Breast epithelium (tissue), 4 donors: ENCODE data around the gene EIF3L. TPM values are rescaled to one million over a fixed set of nuclear protein-coding genes. Genes with fewer than 3 reads are reported as not detected.

ENCODE experiments used
- DNase-seq, 2 donors: peaks; one replicate each; pipeline ENCODE4 v3.0.0-alpha.2; 2019; ENCODE audit warnings: low spot score in 2 of 2
- H3K27ac ChIP-seq, 2 donors: fragments of 200-600 bp; sonication (generic) in 1 of 2; one replicate each; pipeline ENCODE4 v1.5.1; 2016 to 2019; ENCODE audit warnings: mild to moderate bottlenecking in 1 of 2
- H3K27me3 ChIP-seq, 2 donors: fragments of 200-600 bp; sonication (generic) in 1 of 2; one replicate each; pipeline versions ENCODE4 v1.5.1 to v1.6.0; 2017 to 2019; ENCODE audit warnings: control low read depth in 1 of 2, mild to moderate bottlenecking in 1 of 2
- H3K36me3 ChIP-seq: fragments of 200-600 bp; one replicate; pipeline ENCODE4 v1.5.1; 2019
- H3K4me1 ChIP-seq, 2 donors: fragments of 200-600 bp; sonication (generic); one replicate each; pipeline ENCODE4 v1.5.1; 2016 to 2019; ENCODE audit warnings: control low read depth in 1 of 2
- H3K4me3 ChIP-seq, 3 donors: fragments of 200-600 bp; sonication (generic); 1 replicate in 2 of 3; 2 replicates in 1 of 3; pipeline ENCODE4 v1.5.1; 2016 to 2019; ENCODE audit warnings: mild to moderate bottlenecking in 3 of 3, moderate library complexity in 2 of 3
- H3K9me3 ChIP-seq, 2 donors: fragments of 200-600 bp; sonication (generic) in 1 of 2; one replicate each; pipeline ENCODE4 v1.5.1; 2016 to 2019; ENCODE audit warnings: control low read depth in 1 of 2
- CTCF ChIP-seq, 3 donors: fragments of 450-650 bp; IDR thresholded peaks; one replicate each; pipeline ENCODE4 v1.5.1; 2016 to 2017; ENCODE audit warnings: antibody characterized with exemption in 3 of 3, mild to moderate bottlenecking in 3 of 3, moderate library complexity in 3 of 3
- POLR2A ChIP-seq: fragments of 450-650 bp; IDR thresholded peaks from one replicate; pipeline ENCODE4 v1.6.1; 2016; ENCODE audit warnings: antibody characterized with exemption, mild to moderate bottlenecking, moderate library complexity
- POLR2AphosphoS5 ChIP-seq, 3 donors: sonication (generic); formaldehyde crosslinking; IDR thresholded peaks; one replicate each; pipeline ENCODE4 v1.6.1; 2017; ENCODE audit warnings: antibody characterized with exemption in 3 of 3
- intact Hi-C: fragments of 100-400 bp; cut with DNase I; formaldehyde crosslinking; loops from one replicate; pipeline ENCODE4 v1.15.1; 2023; ENCODE audit warnings: low total_unique reads
- total RNA-seq, 3 donors: library from RNA; depleted of rRNA; stranded (reverse); fragments of >200 nt; gene quantifications; one replicate each; pipeline ENCODE4 v1.1.0, GENCODE V29; 2016

EIF3L gene
- total RNA-seq, 3 donors from 2014 or later = 471 to 569 (median 490) TPM

- no peak for TF ChIP-seq POLR2AphosphoS5 (IDR thresholded peaks at IDR 0.05)
- TF ChIP-seq CTCF (IDR thresholded peaks at IDR 0.05) = no peak
- no peak for TF ChIP-seq POLR2A
- Histone ChIP-seq H3K4me1 (peaks cover 0 to 2% of the 10 kb centered on the region in 2 donors), H3K27ac (no peak overlapping the region)
These were observed 6.2 kb downstream of the EIF3L start for GRCh38 chr22:37855462-37855861.

DNA sequence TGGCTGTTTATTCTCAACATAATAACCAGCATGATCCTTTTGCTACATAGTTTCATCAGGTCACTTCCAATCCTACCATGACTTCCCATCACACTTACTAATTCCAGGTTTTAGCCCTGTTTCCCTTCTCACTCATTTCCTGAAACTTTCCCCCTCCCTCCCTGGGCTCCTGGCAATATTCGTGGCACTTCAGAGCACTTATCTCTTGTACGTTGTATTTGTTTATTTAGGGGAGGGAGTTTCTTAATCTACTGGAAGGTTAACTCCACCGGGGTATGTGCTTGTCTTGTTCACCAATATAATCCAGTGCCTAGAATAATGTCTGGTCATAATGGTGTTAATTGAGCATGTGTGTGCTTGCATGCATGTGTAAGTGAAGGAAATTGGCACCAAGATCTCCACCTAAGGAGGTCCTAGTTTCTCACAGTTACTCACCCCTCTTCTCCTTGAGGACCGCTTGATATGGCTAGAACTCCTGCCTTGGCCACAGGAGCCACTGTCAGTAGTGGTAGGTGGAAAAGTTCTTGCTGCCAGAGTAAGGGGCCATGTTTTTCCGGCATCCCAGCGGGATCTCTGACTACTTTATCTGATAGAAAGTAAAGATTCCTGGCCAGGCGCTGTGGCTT lies 11.7 kb downstream of the EIF3L start:
- intact Hi-C loops = no loop called here
- Histone ChIP-seq H3K36me3 (no peaks in the 10 kb centered on the region), H3K27me3 (no peaks in the 10 kb centered on the region), H3K4me1 (no peaks in the 10 kb centered on the region), H3K27ac (no peak overlapping the region), H3K4me3 (no peak overlapping the region), H3K9me3 (no peaks in the 10 kb centered on the region)
- TF ChIP-seq CTCF (IDR thresholded peaks at IDR 0.05) = no peak
- no peak for TF ChIP-seq POLR2AphosphoS5 (IDR thresholded peaks at IDR 0.05)
- TF ChIP-seq POLR2A = no peak
- DNase-seq = no peak

More at GRCh38 chr22:37855462-37855861, 6.2 kb downstream of the EIF3L start:
- intact Hi-C loops = no loop called here
- Histone ChIP-seq H3K27me3 (no peaks in the 10 kb centered on the region), H3K36me3 (no peaks in the 10 kb centered on the region), H3K9me3 (no peaks in the 10 kb centered on the region), H3K4me3 (no peak overlapping the region)
- DNase-seq = no peak

DNA sequence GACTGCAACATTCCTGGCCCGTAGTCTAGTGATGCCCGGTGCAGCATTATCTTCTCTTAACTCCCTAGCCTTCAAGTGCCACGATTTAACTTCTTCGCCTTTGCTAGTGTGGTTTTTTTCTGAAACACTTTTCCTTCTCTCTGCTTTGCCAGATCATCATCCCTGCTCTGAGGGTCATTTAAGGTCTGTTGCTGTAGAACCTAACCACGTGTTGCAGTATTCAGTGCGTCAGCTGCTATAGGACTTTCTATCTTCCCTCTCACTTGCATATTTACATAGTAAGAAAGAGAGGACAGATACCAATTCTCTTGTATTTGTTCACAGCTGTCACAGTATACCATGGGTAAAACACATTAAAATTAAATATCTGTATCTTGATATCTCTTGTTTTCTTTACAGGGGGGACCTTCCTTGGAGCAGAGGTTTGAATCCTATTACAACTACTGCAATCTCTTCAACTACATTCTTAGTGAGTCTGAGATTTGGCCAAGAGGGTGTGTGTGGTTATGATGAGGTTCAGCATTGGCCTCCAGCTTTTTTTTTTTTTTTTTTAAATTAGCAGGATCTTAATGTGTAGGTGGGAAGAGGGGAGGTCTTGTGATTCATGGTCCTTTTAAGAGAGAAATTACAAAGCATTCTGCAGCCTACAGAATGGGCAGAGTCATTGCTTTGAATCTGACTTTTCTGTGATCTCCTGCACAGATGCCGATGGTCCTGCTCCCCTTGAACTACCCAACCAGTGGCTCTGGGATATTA lies 13.5 kb downstream of the EIF3L start:
- Histone ChIP-seq H3K36me3 (no peaks in the 10 kb centered on the region), H3K4me3 (no peak overlapping the region), H3K4me1 (no peaks in the 10 kb centered on the region), H3K27ac (no peak overlapping the region), H3K27me3 (no peaks in the 10 kb centered on the region), H3K9me3 (no peaks in the 10 kb centered on the region)
- TF ChIP-seq CTCF (IDR thresholded peaks at IDR 0.05) = no peak
- no peak for TF ChIP-seq POLR2A
- TF ChIP-seq POLR2AphosphoS5 (IDR thresholded peaks at IDR 0.05) = no peak
- DNase-seq = no peak
- intact Hi-C loops = no loop called here

DNA sequence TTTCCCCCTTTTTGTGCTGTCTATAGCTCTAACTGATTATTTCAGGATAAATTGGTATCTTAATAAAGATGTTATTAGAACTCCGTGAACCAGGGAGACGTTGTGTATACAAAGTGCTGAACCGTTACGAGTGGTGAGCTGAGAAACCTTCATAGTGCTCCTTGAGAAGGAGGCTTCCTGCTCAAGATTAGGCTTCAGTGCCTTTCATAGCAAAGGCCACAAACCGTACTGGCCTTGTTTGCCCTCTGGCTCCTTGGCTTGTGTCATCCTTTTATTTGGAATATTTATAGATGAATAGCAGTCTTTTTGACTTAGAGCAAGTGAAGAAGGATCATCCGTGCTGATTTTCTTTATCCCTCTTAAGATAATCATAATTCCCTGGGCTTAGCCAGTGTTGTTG lies 16.3 kb downstream of the EIF3L start:
- intact Hi-C loops = no loop called here
- no peaks in the 10 kb centered on the region for H3K36me3 ChIP-seq

More for the DNA sequence above, 16.3 kb downstream of the EIF3L start:
- no peak overlapping the region for H3K27ac ChIP-seq
- H3K4me1 ChIP-seq = no peaks in the 10 kb centered on the region
- H3K9me3 ChIP-seq = no peaks in the 10 kb centered on the region
- TF ChIP-seq POLR2A = no peak
- no peak for TF ChIP-seq CTCF (IDR thresholded peaks at IDR 0.05)
- no peak for TF ChIP-seq POLR2AphosphoS5 (IDR thresholded peaks at IDR 0.05)
- no peaks in the 10 kb centered on the region for H3K27me3 ChIP-seq
- no peak overlapping the region for H3K4me3 ChIP-seq
- no peak for DNase-seq
